ENCODE measurements around the gene RAX.

RAX gene

GRCh38 chr18:59272221-59272888 lies 899 bp downstream of the RAX start:
- no peak for TF ChIP-seq CTCF (IDR thresholded peaks at IDR 0.05)

- TF ChIP-seq CTCF (IDR thresholded peaks at IDR 0.05): no peak
Measured at GRCh38 chr18:59271606-59272220, 1.5 kb downstream of the RAX start.

- TF ChIP-seq CTCF (IDR thresholded peaks at IDR 0.05): no peak
Measured at GRCh38 chr18:59270689-59271257, 2.5 kb downstream of the RAX start.

GRCh38 chr18:59269563-59270119 lies 3.6 kb downstream of the RAX start:
- TF ChIP-seq CTCF (IDR thresholded peaks at IDR 0.05): no peak

GRCh38 chr18:59268721-59269562 lies 4.3 kb downstream of the RAX start:
- peak; percentile 18 for TF ChIP-seq CTCF (IDR thresholded peaks at IDR 0.05)

GRCh38 chr18:59268127-59268720 lies 5.0 kb downstream of the RAX start:
- no peak for TF ChIP-seq CTCF (IDR thresholded peaks at IDR 0.05)
